BLaER1 treated with 17β-estradiol and CSF1 and Interleukin-3, amounts not matched to agents 10 nM and 100 nM (cell line): ENCODE data around the gene BCAT1.

ENCODE experiments used
- H3K27ac ChIP-seq, 11 experiments: shearing (Covaris generic); formaldehyde crosslinking; 2 replicates each; pipeline ENCODE4 v1.8.1; 2022
- H3K27me3 ChIP-seq, 11 experiments: shearing (Covaris generic); formaldehyde crosslinking; 2 replicates each; pipeline ENCODE4 v1.8.1; 2022
- H3K36me3 ChIP-seq, 11 experiments: shearing (Covaris generic); formaldehyde crosslinking; 2 replicates each; pipeline ENCODE4 v1.8.1; 2022
- H3K4me1 ChIP-seq, 10 experiments: shearing (Covaris generic); formaldehyde crosslinking; 2 replicates each; pipeline ENCODE4 v1.8.1; 2022
- H3K4me2 ChIP-seq, 11 experiments: shearing (Covaris generic); formaldehyde crosslinking; 2 replicates each; pipeline ENCODE4 v1.8.1; 2022
- H3K4me3 ChIP-seq, 10 experiments: shearing (Covaris generic); formaldehyde crosslinking; 2 replicates each; pipeline ENCODE4 v1.8.1; 2022
- H3K9ac ChIP-seq, 11 experiments: shearing (Covaris generic); formaldehyde crosslinking; 2 replicates each; pipeline ENCODE4 v1.8.1; 2022
- H3K9me3 ChIP-seq, 11 experiments: shearing (Covaris generic); formaldehyde crosslinking; replicated peaks in 1 of 11; 2 replicates each; pipeline ENCODE4 v1.8.1; 2022
- H4K20me1 ChIP-seq, 11 experiments: shearing (Covaris generic); formaldehyde crosslinking; 2 replicates each; pipeline ENCODE4 v1.8.1; 2022
- Cebpa-rat ChIP-seq, 11 experiments: shearing (Covaris generic); IDR thresholded peaks; 2 replicates each; pipeline ENCODE4 v1.8.1; 2022

BCAT1 gene

DNA sequence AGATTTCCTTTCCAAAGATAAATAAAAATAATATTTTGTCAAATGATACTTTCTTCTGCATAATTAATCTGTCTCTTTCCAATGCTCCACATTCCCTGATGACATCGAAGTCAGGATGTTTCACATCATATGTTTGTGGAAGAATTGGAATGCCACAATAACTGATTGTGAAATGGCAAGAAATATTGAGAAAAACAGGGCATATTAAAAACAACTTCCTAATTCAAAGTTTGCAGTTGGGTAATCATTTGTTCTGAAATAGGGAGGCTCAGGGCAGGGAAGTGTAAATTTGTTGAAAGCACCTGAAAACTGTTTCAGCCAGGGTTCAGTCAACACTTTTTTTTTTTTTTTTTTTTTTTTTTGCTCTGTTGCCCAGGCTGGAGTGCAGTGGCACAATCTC lies 50.7 kb downstream of the BCAT1 start:
- Histone ChIP-seq H3K4me3 (no peak overlapping the region), H3K27me3 (no peaks in the 10 kb centered on the region), H4K20me1 (peaks cover 0 to 76% (median 7%) of the 10 kb centered on the region in 11 experiments; a peak in 10 of 22 replicates), H3K27ac (peak overlapping the region in 10 of 11 experiments; percentile 31 to 99 (median 94); a peak in 13 of 22 replicates), H3K36me3 (peaks cover 46 to 77% (median 67%) of the 10 kb centered on the region in 11 experiments), H3K4me2 (peak overlapping the region in 7 of 11 experiments; percentile 23 to 93 (median 37); a peak in 11 of 22 replicates), H3K4me1 (peaks cover 31 to 56% (median 46%) of the 10 kb centered on the region in 10 experiments), H3K9ac (0 out of 22 replicates have a peak overlapping the region, but pooled peaks of 1 of the 11 experiments have one; percentile 28), H3K9me3 (no peaks in the 10 kb centered on the region)
- TF ChIP-seq Cebpa-rat (IDR thresholded peaks at IDR 0.05) = 0 out of 22 replicates have a peak, but pooled peaks of 2 of the 11 experiments have one; percentile 19 to 26

DNA sequence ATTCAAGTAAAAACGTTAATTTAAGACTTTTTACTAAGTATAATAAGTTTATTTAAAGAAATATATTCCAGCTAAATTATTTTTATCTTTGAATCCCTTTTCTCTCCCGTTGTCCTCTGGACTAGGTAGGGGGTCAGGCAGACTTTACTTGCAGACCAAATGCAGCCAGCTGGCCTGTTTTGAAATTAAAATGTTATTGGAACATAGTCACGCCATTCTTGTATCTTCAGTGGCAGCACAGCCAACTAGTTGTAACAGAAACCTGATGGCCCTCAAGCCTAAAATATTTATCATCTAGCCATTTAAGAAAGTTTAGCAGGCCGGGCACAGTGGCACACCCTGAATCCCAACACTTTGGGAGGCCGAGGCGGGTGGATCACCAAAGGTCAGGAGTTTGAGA lies 52.7 kb downstream of the BCAT1 start:
- H3K27me3 ChIP-seq = no peaks in the 10 kb centered on the region
- H3K4me2 ChIP-seq = no peak overlapping the region
- peak overlapping the region in 6 of 11 experiments; percentile 4 to 41 (median 26); a peak in 5 of 22 replicates for H3K27ac ChIP-seq
- H4K20me1 ChIP-seq = peaks cover 0 to 55% (median 7%) of the 10 kb centered on the region in 11 experiments; a peak in 9 of 22 replicates
- H3K4me3 ChIP-seq = no peak overlapping the region
- H3K9me3 ChIP-seq = no peaks in the 10 kb centered on the region
- no peak for TF ChIP-seq Cebpa-rat (IDR thresholded peaks at IDR 0.05)
- no peak overlapping the region for H3K9ac ChIP-seq
- peaks cover 11 to 45% (median 30%) of the 10 kb centered on the region in 10 experiments for H3K4me1 ChIP-seq
- peaks cover 63 to 95% (median 87%) of the 10 kb centered on the region in 11 experiments for H3K36me3 ChIP-seq

- Histone ChIP-seq H3K9ac (no peak overlapping the region), H3K4me3 (no peak overlapping the region), H3K27me3 (no peaks in the 10 kb centered on the region), H3K9me3 (no peaks in the 10 kb centered on the region), H3K36me3 (peaks cover 69 to 100% (median 93%) of the 10 kb centered on the region in 11 experiments), H3K27ac (peak overlapping the region in 2 of 11 experiments; percentile 26 to 41; a peak in 2 of 22 replicates), H3K4me1 (peaks cover 5 to 41% (median 25%) of the 10 kb centered on the region in 10 experiments), H4K20me1 (peaks cover 0 to 54% (median 7%) of the 10 kb centered on the region in 11 experiments; a peak in 9 of 22 replicates), H3K4me2 (no peak overlapping the region)
- TF ChIP-seq Cebpa-rat (IDR thresholded peaks at IDR 0.05) = no peak
Observed at GRCh38 chr12:24895612-24896011, 53.3 kb downstream of the BCAT1 start.

- TF ChIP-seq Cebpa-rat (IDR thresholded peaks at IDR 0.05) = no peak
Observed at GRCh38 chr12:24894879-24895278, 54.0 kb downstream of the BCAT1 start.

DNA sequence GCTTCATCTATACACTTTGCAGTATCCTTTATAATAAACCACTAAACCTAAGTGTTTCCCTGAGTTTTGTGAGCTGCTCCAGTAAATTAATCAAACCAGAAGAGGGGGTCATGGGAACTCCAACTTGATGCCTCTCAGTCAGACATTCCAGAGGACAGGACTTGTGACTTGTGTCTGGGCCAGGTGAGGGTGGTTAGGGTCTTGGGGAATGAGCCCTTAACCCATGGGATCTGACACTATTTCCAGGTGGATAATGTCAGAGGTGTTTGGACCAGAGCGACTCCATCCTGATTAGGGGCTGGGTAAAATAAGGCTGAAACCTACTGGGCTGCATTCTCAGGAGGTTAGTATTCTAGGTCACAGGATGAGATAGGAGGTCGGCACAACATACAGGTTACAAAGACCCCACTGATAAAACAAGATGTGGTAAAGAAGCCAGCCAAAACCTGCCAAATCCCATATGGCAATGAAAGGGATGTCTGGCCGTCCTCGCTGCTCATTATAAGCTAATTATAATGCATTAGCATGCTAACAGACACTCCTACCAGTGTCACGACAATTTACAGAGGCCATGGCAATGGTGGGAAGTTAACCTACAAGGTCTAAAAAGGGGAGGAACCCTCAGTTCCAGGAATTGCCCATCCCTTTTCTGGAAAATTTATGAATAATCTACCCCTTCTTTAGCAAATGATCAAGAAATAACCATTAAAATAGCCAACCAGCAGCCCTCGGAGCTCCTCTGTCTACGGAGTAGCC lies 58.7 kb downstream of the BCAT1 start:
- Histone ChIP-seq H3K9me3 (no peaks in the 10 kb centered on the region), H4K20me1 (peaks cover 0 to 46% (median 7%) of the 10 kb centered on the region in 11 experiments; a peak in 7 of 22 replicates), H3K4me1 (peaks cover 0 to 3% (median 0%) of the 10 kb centered on the region in 10 experiments; a peak in 1 of 20 replicates), H3K4me2 (no peak overlapping the region), H3K27me3 (no peaks in the 10 kb centered on the region), H3K9ac (no peak overlapping the region), H3K27ac (no peak overlapping the region), H3K36me3 (peaks cover 87 to 100% (median 98%) of the 10 kb centered on the region in 11 experiments), H3K4me3 (no peak overlapping the region)
- TF ChIP-seq Cebpa-rat (IDR thresholded peaks at IDR 0.05) = no peak

More at GRCh38 chr12:24894879-24895278, 54.0 kb downstream of the BCAT1 start:
- H3K9me3 ChIP-seq = no peaks in the 10 kb centered on the region
- no peaks in the 10 kb centered on the region for H3K27me3 ChIP-seq
- peak overlapping the region in 1 of 11 experiments; percentile 15; a peak in 1 of 22 replicates for H3K27ac ChIP-seq
- peaks cover 73 to 100% (median 93%) of the 10 kb centered on the region in 11 experiments for H3K36me3 ChIP-seq
- no peak overlapping the region for H3K9ac ChIP-seq
- H4K20me1 ChIP-seq = peaks cover 0 to 48% (median 7%) of the 10 kb centered on the region in 11 experiments; a peak in 6 of 22 replicates
- H3K4me3 ChIP-seq = no peak overlapping the region
- H3K4me2 ChIP-seq = no peak overlapping the region
- H3K4me1 ChIP-seq = peaks cover 0 to 34% (median 18%) of the 10 kb centered on the region in 10 experiments; a peak in 15 of 20 replicates

DNA sequence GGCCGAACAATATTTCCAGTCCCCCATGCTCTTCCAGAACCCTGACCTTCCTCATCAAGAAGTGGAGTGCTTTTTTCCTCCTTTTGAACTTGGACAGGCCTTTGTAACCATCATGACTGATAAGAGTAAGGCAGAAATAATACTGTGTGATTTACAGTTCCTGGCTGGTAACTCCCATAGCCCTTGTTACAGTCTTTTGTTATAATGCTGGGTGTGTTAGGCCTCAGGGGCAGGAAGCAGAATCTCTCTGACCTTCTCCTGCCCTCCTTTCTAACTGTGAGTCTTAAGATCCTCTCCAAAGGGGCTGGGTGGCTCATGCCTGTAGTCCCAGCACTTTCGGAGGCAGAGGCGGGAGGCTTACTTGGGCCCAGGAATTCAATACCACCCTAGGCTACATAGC lies 59.5 kb downstream of the BCAT1 start:
- Histone ChIP-seq H3K4me1 (no peaks in the 10 kb centered on the region), H3K27ac (peak overlapping the region in 2 of 11 experiments; percentile 24 to 38; a peak in 1 of 22 replicates), H3K9me3 (no peaks in the 10 kb centered on the region), H3K9ac (no peak overlapping the region), H3K36me3 (peaks cover 81 to 100% (median 96%) of the 10 kb centered on the region in 11 experiments), H3K4me2 (no peak overlapping the region), H3K4me3 (no peak overlapping the region), H4K20me1 (peaks cover 0 to 40% (median 0%) of the 10 kb centered on the region in 11 experiments; a peak in 7 of 22 replicates), H3K27me3 (no peaks in the 10 kb centered on the region)
- no peak for TF ChIP-seq Cebpa-rat (IDR thresholded peaks at IDR 0.05)

GRCh38 chr12:24888813-24889212 lies 60.1 kb downstream of the BCAT1 start:
- peaks cover 0 to 36% (median 0%) of the 10 kb centered on the region in 11 experiments; a peak in 5 of 22 replicates for H4K20me1 ChIP-seq
- H3K4me1 ChIP-seq = 0 out of 20 replicates have a peak, but pooled peaks cover 0 to under 1% (median 0%) of the 10 kb centered on the region in 10 experiments
- H3K27ac ChIP-seq = no peak overlapping the region
- H3K4me3 ChIP-seq = no peak overlapping the region
- H3K36me3 ChIP-seq = peaks cover 80 to 100% (median 95%) of the 10 kb centered on the region in 11 experiments
- no peak for TF ChIP-seq Cebpa-rat (IDR thresholded peaks at IDR 0.05)
- no peaks in the 10 kb centered on the region for H3K27me3 ChIP-seq
- no peak overlapping the region for H3K4me2 ChIP-seq
- H3K9ac ChIP-seq = no peak overlapping the region
- H3K9me3 ChIP-seq = no peaks in the 10 kb centered on the region

DNA sequence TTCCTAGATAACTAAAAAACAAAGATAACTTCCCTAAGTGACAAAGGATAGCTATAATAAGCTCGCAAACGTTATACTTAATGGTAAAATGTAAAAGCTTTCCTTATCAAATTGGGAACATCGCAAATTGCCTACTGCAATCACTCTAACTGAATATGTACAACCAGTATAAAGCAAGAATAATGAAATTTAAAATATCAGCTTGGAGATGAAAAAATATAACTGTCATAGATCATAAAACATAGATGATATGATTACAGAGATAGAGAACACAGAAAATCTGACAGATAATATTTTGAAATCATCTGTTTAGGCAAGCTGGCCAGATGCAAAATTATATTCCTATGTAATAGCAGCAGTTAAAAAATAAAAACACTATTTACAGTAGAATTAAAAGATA lies 64.0 kb downstream of the BCAT1 start:
- no peak overlapping the region for H3K4me3 ChIP-seq
- peaks cover 74 to 99% (median 93%) of the 10 kb centered on the region in 11 experiments for H3K36me3 ChIP-seq
- no peak overlapping the region for H3K9ac ChIP-seq
- H4K20me1 ChIP-seq = peaks cover 0 to 26% (median 0%) of the 10 kb centered on the region in 11 experiments; a peak in 4 of 22 replicates
- no peak for TF ChIP-seq Cebpa-rat (IDR thresholded peaks at IDR 0.05)
- H3K9me3 ChIP-seq = no peaks in the 10 kb centered on the region
- H3K4me2 ChIP-seq = no peak overlapping the region
- peaks cover 0 to 22% (median 0%) of the 10 kb centered on the region in 10 experiments; a peak in 8 of 20 replicates for H3K4me1 ChIP-seq
- H3K27me3 ChIP-seq = no peaks in the 10 kb centered on the region
- no peak overlapping the region for H3K27ac ChIP-seq
